ENCODE measurements around the gene EMC8.

EMC8 gene

DNA sequence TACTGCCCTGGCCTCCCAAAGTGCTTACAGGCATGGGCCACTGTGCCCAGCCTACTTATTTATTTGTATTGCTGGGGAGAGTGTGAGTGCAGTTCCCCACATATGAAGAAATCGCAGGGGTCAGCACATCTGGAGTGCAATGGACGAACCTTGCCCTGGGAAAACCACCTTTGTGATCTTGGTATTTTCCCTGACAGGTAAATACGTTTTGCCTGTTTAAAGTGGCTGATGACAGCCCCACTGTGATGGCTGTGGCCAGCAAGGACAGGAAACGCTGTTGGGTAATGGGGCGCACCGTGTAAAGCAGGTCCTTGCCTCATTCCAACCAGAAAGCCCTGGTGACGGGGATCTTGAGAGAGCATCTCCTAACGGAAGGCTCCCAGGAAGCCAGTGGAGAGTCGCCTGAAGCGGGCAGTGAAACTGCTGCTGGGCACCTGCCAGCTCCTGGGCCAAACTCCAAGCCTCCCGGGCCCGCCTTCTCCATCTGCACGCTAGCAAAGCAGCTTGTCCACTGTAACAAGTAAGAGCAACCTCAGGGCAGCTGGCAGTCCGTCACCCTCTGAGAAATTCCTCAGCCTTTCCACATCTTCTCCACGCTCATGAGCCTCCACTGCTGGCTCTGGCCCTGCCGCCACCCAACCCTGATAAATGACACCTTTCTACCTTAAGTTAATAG is 17.5 kb downstream of the EMC8 start:
- peak; percentile 53 for DNase-seq

DNA sequence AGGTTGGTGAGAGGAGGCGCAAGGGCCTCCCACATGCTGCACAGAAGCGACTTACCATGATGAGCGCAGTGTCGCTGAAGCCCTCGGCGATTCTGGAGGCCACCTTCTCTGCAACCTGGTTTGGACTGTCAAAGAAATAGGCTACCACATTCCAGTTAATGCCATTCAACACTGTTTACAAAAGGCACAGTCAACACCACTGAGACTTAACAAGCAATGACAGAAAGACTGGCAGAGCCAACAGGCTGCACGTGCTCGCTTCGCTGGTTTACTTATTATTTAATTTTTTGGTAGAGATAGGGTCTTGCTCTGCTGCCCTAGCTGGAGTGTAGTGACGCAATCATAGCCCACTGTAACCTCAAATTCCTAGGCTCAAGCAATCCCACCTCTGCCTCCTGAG is 18.2 kb downstream of the EMC8 start:
- DNase-seq, result no peak

DNA sequence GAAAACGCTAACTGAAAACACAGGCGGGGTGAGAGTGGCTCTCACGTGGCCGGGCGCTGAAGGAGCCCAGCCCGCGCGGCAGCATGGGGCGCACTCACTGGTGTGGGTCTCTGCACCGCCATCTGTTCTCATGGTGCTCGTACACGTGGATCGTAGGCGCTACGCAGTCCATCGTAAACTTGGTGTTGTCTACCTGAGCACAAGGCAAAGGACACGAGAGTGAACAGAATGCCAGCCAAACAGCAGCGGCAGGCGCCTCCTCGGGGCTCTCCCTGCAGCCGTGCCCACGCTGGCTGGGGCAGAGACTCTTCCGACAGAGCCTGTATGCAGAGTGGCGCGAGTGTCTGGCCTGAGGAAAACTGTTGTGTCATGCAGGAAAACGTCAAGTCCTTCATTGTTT is 19.1 kb downstream of the EMC8 start:
- DNase-seq, result no peak

DNA sequence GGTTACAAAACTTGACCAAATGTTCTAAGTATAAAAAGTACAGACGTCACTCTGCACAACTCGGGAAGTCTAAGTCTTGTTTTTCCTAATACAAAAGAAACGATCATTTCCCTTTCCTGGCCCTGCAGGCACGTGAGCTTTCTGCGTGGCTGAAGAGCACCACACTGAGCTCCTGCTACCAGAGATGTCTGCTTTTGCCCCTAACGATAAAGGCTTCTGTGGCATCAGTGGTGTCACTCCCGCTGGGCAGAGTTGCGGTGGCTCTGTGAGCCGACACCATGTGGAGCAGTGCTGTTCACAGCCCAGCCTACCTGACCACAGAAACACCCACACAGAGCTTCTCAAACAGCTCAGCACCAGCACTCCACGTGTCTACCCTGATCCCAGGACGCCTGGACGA is 20.5 kb downstream of the EMC8 start:
- no peak for DNase-seq

DNA sequence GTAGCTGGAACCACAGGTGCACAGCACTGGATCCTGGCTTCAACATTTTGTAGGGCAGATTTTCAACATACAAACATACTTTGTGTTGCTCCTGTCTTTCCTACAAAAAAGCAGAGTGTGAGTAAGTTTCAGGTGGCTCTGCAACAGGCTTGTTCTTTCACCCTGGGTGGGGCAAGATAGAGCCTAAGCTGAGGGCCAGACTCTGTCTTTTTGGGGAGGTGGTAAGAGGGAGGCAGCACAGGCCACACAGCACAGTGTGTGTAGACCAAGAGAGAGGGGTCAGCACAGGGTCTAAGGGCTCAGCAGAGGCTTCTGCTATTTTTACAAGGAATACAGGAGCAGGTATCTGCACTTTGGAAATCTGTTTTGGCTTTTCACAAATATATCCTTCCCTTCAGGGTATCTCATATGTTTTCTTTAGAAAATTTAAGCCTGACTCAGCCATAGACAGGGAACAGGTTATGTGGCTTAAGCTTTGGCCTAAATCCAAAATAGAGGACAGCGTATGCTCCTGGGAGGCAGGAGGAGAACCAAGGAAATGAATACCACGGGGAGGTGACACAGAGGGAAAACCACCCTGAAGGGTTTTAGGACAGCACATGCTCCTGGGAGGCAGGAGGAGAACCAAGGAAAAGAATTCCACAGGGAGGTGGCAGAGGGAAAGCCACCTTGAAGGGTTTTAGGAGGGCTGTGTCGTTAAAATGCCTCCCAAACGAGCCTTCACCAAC is 21.6 kb downstream of the EMC8 start:
- no peak for DNase-seq

DNA sequence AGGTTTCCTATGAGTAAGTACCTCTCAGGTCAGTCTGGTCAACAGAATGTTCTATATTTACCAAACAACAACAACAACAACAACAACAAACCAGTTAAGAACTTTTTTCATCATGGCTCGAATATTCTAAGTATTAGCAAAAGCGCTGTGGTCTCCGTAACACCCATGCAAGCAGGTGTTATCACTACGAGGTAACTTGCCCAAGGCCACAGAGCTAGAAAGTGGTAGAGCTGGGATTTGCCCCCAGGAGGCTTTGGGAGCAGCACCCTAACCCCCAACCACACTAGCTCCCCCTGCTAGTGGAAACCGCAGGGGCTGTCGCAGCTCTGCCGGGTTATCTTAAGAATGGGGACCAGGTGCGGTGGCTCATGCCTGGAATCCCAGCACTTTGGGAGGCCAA is 24.5 kb downstream of the EMC8 start:
- DNase-seq, result no peak

DNA sequence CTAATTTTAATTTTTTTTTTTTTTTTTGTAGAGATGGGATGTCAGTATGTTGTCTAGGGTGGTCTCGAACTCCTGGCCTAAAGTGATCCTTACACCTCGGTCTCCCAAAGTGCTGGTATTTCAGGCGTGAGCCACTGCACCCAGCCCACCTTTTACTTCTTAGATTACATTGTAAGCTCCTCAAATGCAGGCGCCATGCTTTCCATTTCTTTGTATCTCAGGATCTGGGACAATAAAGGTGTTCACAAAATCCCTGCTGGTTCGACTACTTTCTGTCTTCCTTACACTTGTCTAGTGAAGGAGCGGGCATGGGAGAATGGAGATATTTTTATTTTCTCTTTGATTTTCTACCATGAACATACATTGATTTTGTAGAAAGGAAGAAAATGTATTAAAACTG is 25.2 kb downstream of the EMC8 start:
- DNase-seq, result no peak

DNA sequence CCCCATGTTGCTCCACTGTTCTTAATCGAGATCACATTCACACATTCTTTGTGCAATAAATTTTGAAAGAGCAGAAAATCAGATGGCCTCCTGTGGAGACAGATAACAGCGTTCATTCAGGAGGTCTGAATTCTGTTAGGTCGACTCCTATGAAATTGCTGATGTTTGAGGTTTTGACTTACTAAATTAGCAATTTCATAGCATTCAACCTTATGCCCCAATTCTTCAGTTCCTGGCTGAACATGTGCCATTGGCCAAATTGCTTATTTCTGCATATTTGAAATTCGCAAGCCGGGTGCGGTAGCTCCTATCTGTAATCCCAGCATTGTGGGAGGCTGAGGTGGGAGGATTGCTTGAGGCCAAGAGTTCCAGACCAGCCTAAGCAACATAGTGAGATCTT is 26.3 kb downstream of the EMC8 start:
- no peak for DNase-seq

DNA sequence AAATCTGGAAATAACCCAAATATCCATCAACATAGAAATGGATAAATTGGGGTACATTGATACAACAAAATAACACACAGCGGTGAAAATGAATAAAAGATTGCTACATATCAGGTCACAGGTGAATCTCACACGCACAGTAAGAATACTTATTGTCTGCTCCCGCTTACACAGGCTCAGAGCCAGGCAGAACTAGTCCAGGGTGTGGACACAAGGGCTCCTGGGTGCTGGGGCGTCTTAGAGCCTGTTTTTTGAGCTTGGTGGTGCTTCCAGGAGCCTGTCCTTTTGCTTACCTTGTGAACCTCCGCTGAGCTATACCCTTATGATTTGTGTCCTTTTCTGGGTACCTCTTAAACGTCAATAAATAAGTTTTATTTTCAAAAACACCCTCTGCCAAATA is 28.6 kb downstream of the EMC8 start:
- no peak for DNase-seq

DNA sequence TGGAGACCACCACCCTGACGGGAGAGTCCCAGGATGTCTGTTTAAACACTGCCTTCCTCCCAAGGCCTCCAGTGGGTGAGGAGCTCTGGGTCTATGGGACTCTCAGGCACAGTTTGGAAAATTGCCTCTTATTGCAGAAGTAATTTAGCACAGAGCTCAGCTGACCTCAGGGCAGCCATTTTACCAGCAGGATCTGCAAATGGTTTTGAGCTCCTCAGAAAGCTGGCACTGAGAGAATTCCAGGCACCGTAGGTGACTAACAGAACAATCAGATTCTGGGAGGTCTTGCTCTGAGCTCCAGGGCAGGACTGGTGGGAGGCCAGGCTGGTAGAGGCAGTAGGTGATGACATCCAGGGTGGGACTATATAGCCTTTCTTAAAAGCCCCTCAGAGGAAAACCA is 31.1 kb downstream of the EMC8 start:
- DNase-seq, result no peak

DNA sequence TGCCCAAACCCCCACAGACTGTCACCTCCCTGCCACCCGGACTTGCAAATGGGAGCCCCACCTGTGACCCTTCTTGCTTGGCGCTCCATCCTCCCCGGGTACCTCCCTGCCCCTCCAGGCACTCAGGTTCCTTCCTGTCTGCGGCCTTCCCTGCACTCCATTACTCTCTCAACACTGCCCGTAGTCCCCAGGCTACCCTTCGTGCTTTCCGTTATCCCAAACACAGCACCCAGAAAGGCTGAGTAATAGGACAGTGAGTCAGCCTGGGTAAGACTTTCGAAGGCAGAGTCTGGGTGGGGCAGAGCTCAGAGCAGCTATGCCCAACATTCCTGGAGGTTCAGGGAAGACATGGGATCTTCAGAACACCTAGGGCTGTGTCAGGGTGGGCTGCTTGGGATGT is 31.8 kb downstream of the EMC8 start:
- DNase-seq, result no peak

DNA sequence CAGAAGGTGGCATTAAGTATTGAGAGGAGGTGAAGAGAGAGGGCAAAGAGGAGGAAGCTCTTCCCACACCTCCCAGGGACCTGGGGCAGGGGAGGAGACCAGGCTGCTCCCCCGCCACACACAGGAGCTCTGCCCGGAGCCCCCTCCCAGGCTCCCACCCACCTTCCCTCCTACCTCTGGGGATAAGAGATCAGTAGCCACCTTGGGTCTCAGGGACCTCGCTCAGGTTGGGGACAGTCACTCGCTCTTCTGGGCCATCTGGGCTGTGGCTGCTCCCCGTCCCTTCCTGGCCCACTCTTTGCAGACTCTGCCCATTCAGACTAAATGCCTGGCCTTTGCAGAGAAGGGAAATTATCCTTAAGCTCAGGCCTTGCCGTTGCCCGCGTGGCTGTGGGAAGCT is 33.6 kb downstream of the EMC8 start:
- DNase-seq, result no peak

DNA sequence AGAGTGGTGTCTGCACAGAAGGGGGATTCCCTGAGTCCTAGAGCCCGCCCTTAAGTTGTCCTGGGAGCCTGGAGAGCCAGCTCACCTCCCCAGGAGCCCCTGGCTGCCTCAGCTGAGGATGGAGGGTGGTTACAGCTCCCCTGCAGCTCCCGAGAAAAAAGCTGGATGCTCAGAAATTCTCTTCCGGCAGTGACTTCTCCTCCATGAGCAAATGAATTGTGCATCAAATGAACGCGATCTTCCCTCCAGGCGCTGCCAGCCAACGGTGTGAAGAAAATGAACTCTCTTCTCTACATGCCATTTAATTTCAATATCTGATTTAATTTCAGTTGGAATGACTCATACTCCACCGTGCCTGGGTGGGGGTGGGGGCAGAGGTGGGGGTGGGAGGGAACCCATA is 34.1 kb downstream of the EMC8 start:
- no peak for DNase-seq

DNA sequence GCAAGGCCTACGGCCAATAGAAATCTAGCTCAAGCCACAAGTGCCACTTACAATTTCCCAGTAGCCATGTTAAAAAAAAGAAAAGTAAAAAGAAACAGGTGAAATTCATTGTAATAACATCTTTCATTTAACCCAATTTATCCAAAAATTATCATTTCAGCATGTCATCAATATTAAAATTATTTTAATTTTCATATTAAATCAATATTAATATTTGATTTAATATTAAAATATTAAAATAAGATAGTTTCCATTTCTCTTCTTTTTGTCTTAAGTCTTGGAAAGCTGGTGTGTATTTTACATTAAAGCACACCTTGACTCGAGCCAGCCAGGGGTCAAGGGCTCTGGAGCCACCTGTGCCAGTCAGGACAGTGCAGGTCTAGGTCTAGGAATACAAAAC is 35.7 kb downstream of the EMC8 start:
- no peak for DNase-seq

DNA sequence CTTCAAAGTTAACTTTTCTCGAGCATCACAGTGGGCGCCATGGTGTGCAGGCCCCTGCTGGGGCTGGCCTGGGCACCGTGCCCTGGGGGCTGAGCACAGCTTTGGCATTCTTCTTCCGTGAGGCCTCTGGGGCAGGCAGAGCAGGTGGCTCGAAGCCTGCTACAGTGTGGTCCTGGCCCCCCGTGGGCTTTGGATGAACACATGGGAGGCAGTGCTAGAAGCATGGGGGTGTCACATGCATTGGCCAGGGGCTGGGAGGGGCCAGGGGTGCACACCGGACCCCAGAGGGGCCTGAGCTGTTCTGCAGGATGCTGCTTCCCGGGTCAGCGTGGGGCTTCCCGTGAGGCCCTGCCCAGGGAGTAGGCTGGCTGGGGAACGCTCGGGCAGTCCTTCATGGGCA is 36.4 kb downstream of the EMC8 start:
- DNase-seq, result no peak

DNA sequence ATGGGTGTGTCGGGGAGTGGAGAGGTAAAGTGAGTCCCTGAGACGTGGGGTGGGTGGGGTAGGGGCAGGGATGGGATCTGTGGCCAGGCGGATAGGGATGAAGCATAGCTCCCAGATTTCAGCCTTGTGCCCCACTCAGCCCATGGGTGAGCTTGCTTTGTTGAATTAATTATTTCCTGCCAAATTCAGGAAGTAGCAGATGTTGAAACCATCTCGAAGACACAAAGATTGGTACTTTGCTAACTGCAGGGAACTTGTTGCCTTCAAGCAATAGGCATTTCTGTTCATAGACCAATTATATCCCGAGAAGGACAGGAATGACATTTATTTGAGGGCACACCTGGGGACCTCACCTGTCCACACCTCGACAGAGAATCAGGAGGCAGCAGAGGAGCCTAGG is 37.5 kb downstream of the EMC8 start:
- DNase-seq, result no peak

DNA sequence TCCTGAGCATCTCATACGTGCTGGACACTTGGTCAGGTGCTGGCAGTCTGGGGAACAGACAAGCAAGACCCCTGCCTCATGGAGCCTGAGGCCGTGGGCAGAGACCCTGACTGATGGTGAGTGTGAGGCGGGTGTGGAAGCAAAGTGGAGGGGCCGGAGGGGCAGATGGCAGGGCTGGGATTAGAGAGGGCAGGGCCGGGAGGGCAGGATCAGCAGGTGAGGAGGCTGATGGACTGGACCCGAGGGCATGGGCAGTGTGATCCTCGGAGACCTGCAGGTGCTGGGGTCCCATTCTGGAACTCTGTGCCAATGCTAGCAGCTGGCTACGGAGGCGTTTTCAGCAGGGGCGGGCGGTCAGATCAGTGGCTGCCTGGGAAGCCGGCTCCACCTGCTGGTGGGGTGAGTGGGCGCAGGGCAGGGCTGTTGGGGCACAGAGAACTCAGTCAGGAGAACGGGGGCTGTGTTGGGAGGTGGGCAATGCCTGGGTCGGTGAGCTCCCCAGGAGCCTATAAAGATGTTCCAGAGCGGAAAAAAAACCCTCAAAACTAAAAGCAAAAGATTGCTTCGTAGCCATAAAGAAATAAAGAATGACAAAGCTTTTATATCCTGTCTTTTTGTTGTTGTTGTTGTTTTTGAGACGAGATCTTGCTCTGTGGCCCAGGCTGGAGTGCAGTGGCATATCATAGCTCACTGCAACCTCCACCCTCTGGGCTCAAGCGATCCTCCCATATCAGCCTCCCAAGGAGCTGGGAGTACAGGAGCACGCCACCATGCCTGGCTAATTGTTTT is 39.5 kb downstream of the EMC8 start:
- no peak for DNase-seq

DNA sequence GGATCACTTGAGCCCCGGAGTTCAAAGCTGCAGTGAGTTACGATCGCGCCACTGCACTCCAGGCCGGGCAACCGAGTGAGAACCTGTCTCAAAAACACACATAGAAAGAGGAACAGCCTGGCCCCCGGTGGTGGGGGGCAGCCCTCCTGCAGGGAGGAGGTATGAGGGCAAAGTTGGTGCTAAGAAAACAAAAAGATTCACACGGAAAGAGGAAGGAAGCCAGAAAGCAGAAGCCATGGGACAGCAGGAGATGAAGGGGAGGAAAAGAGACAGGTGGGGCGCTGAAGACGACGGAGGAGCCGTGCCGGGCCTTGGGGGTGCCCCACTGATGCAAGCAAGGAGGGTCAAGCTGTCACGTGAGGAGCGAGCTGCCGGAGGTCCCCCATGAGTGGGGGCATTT is 40.2 kb downstream of the EMC8 start:
- no peak for DNase-seq

DNA sequence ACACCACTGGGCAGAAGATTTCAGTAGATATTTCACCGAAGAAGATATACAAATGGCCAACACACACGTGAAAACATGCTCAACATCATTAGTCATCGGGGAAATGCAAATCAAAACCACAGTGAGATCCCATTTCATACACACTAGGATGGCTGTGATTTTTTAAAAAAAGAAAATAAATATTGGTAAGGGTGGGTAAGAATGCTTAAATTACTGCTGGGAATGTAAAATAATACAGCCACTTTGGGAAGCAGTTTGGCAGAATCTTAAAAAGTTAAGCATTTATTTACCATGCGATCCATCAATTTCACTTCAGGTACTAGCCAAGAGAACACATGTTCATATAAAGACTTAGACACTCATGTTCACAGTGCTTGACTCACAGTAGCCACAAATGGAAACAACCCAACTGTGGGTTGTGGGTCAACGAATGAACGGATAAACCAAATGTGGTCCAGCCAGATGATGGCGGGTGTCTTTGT is 42.0 kb downstream of the EMC8 start:
- no peak for DNase-seq

DNA sequence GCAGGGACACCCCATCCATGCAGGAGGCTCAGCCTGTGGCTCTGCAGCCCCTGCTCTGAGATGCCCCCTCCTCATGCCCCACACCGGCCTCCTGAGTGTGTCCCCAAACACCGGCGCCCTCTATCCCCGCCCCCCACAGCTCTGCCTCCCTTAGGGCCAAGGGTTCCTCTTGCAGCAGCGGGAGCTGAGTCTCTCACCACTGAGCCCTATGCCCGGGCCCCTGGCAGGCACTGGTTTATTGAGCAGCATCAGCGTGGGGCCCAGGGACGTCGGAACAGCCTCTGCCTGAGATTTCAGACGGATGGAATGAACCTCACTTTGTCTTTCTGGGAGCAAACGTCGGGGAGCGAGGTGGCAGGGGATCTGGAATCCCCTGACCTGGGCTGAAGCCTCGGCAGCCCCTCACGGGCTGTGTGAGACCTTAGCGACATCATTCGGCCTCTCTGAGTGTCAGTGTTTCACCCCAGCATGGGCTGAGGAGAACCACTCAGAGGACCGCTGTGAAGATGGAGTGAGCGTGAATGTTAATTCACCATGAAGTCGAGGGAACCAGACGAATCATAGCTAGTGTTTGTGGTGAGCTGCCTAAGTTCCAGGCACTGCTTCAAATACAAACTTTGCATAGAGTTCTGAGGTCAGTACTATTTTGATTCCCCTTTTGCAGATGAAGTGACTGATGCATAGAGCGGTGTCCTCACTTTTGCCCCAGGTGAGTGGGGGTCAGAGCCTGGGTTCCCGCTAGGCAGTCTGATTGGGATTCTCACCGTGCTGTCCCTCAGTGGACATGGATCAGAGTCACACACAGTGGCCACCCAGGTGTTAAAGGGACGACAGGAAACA is 43.2 kb downstream of the EMC8 start:
- DNase-seq, result no peak

DNA sequence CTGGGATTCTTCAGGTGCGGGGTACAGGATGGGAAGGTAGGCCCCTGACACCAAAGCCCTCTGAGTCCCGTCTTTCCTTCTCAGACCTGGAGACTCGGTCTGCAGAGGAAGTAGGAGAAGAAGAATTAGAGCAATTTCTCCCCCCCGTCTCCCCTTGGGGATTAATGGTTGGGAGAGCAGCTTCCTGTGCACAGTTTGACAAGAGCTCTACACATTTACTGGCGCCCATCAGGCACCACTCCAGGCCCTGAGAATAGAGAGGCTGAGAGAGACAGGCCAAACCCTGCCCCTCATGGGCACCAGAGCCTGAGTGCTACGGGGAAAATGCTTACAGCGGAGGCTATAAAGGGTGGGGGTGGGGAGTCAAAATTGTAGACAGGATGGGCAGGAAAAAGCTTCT is 44.9 kb downstream of the EMC8 start:
- DNase-seq, result no peak

DNA sequence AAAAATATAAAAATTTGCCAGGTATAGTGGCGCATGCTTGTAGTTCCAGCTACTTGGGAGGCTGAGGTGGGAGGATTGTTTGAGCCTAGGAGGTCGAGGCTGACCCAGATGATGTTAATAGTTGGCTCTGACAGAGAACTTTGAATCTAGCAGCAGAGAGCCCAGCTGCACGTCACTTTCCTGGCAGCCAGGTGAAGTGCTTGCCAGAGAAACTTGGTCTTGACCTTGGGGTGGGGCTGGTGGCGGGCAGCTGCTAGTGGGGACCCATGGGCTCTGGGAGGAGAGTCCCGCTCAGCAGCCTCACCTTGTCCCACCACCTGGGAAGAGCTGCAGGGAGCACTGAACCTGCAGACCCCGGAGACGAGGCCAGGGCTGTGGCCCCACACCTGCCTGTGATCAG is 45.4 kb downstream of the EMC8 start:
- DNase-seq, result no peak

DNA sequence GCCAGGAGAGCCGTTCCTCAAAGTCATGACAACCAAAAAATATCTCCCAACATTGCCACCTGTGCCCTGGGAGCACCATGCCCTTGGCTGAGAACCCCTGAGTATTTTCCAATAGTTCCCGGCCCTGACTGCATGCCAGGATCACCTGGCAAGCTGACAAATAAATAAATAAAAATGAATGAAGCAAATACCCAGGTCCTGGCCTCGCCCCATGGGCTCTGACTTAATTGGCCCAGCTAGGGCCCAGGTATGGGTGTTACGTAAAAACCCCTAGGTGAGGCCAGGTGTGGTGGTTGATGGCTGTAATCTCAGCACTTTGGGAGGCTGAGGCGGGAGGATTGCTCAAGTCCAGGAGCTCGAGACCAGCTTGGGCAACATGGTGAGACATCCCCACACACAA is 45.8 kb downstream of the EMC8 start:
- DNase-seq, result no peak
